ENCODE measurements around the gene MARS1.

DNA sequence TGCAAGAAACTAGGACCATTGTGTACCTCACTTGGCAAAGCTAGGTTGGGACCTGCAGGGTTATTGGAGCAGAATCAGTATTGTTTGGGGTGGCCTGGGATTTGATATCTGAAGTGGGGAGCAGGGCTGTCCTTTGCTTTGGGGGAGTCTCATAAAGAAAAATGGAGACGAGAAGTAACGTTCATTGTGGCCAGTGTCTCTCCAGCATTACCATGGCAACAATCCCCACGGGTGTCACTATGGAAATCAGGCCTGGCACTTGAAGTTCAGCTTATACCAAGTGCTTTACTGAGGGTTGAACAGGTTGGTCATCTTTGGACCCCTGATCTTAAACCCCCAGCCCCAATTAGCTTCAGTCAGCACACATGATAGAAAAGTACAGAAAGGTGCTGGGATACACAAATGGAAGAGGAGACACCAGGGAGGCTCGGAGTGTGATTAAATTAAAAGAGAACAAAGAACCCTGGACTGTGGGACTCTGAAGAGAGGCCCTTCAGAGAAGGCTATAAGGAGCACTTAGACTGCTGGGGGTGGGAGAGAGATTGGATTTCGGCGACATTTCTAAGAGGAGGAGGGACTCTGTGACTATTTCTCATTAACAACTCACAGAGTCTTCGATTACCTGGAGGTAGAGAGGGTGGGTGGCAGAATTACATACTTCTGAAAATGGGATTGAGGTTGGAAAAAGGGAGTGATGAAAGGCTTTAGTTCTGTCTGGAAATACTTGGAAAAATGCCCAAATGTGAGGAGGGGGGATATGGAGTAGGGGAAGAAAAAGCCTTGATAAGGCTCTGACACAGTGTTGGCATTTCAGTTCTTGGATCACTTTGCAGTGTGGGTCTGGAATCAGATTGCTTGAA, 65.7 kb downstream of the MARS1 start:
- TF ChIP-seq CTCF (conservative IDR thresholded peaks at IDR 0.05; ENCODE audit: low read depth, low read length) (no peak), EZH2 (IDR thresholded peaks at IDR 0.05; ENCODE audit: low read length, unreplicated experiment) (no peak), EZH2phosphoT487 (IDR thresholded peaks at IDR 0.05; ENCODE audit: borderline replicate concordance, low read length) (no peak)
